Activated CD8-positive, alpha-beta memory T cell treated with anti-CD3 and anti-CD28 coated beads, Interleukin-2, amount 50 U/mL, for 1 hour (primary cell): ENCODE measurements around the gene MEOX2.

ENCODE experiments used
- DNase-seq: peaks from one replicate; pipeline ENCODE4 v3.0.0-alpha.2; 2020; ENCODE audit errors: extremely low read depth

Gene MEOX2

DNA sequence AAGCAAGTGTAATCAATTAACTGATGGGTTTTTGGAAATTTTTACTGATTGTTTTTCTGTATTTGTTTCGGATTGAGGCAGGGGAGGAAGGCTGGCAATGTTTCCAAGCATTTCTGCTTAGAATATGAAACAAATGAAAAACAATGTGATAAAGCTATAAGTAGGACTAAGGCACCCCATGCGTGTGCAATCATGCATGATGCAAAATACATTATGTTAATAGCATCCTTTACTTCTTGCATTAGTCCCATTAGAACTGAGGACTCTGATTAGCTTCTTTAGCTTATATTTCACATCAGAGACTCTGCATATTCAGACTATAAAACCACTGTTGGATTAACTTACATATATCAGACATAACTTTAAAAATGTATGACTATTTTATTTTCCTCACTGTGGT, 76.0 kb downstream of the MEOX2 start:
- no peak for DNase-seq

DNA sequence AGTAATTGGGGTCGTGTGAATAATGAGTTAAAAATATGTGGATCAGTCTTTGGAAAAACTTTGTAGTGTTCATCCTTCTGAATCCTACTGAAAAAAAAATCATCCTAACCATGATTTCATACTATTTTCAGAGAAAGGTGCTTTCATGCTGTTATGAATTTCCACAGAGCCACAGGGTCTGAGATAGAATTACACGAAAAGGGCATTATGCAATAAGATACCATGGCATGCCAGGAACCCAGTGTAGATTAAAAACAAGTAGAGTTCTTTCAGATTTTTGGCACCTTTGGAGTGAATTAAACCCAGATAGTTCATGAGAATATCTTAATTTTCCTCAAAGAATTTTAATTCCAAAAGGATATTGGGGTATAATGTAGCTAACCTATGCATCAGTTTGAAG, 77.2 kb downstream of the MEOX2 start:
- no peak for DNase-seq

DNA sequence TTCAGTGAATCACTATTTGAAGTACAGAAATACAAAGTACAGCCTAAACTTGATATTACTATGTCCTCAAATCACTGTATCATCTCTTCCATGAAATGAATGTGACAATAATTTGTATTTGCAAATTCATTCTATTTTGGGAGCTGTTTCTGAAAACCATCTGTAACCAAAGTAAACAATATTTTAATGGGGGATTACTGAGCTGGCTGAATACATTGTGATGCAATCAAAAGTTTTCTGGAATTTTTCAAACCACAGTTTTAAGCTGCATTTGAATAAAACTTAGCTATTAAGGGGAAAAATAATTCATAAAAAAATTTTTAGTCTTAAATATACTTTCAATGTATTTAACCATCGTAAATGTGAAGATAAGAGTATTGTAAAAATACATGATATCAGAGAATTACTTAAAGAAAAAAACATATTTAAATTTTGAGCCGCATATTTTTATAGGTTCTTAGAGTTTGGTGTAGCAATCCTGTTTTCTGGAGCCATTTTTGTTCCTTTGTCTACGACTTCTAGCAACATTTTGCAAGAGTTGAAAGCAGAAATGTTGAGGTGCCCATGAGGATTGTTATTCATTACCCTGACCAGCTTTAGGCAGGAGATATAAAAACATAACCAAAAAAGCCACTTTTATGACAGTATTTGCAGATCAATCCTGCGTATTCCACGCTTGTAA, 78.8 kb downstream of the MEOX2 start:
- no peak for DNase-seq

DNA sequence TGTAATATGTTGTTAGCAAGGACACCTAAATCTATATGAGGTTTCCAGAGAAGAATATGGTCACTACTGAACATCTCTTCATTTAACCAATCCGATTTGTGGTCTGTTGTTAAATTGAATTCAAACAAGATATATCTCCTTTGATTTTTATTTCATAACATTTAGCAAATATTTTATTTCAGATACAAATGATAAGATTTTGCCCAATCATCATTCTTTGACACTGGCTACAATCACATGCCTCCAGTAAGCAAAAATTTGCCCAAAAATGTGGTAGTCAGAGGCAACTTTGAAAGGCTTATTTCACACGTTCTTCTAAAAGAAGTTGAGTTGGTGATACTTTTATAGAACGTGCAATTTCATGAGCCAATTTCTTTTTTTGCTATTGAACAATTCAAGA, 79.9 kb downstream of the MEOX2 start:
- DNase-seq: no peak

DNA sequence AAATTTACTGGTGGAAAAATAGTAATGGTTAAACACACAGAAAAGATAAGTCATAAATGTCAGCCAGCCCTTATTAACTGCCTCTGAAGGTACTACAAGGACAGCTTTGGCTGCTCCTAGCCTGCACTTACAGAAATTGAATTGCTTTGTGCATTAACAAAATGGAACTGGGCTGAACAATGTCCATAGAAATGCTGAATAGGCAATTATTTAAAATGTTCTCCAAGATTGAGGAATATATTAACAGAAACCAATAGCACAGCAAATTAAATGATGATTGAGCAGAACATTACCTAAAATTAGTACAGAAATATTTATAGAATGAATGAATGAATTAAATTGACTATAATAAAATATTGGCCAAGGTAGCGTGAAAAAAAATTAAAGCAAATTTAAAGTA, 82.3 kb downstream of the MEOX2 start:
- no peak for DNase-seq

DNA sequence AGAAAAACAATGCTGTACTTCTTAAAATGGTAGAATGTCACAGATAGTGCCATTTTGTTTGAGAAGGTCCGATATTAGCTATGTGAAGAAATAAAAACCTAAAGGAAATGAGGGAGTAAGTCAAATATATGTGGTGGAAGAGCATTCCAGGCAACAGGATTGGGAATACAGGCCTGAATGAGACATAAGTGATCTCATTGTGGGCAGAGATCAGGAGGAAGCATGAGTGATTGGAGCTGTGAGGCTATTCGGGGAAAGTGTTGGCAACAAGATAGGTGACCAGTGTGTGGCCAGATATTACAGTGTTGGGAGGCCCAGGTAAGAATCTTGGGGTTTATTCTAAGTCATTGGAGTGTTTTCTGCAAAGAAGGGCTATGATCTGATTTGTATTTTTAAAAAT, 83.4 kb downstream of the MEOX2 start:
- DNase-seq: no peak

DNA sequence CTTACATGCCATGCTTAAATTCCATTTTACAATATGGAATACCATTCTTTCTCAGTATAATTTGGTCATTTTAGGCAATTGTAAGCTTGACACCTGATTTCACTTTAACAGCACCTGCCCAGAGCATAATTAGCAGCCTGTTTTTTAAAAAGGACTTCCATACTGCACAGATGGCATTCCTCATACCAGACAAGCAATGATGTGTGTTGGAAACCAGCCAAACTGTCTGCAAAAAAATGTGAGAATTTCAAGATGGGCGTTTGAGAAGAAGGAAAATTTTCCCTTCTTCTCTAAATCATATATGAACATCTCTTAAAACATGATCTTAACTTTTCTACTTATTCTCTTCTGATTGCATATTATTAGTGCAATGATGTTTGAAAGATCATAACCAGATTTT, 84.2 kb downstream of the MEOX2 start:
- no peak for DNase-seq

DNA sequence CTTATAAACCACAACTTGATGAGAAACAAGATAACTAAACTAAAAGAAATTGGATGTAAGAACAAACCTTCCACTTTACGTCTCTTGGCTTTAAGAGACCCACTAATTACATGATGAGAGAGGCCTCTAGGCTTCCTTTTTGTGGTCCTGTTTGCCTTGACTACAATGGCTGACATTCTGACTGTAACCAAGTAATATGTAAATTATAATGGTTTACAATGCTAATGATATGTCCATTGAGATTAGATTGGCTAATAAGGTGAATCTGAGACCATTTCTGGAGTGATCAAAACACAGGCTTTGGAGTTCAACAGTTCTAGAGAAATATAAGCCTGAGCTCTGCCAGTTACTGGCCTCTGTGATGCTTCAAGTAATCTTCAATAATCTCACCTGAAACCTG, 85.3 kb downstream of the MEOX2 start:
- no peak for DNase-seq

DNA sequence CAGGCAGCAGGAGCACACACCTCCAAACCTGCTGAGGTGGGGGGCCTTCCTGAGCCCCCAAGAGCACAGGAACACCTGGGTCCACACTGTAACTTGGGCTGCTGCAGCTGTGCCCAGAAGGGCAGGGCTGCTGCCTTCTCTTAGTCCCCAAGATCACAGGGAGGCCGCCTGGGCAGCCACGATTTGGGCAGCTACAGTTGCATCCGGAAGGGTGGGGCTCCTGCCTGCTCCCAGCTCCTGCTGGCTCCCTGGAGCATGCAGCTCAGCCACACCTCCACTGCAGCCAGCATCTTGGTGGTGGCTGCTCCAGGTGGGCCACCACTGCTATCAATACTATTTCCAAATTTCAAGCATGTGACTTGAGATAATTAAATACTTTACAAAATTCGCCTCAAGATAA, 86.2 kb downstream of the MEOX2 start:
- DNase-seq: no peak

DNA sequence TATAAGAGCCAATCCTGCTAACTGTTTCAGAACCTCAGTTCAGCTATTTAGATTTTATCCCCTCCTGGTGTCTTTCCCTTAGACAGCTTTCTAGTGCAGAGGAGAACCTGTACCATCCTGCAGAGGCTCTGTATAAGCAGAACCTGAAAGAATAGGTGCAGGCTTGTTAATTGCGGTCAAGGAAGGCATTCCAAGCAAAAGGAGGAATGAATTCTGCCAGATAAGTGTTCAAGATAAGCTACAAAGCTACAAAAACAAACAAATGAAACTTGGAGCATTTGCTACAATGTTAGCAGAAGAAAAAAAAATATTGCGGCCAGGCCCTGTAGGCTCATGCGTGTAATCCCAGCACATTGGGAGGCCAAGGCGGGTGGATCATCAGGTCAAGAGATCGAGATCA, 92.0 kb downstream of the MEOX2 start:
- no peak for DNase-seq

DNA sequence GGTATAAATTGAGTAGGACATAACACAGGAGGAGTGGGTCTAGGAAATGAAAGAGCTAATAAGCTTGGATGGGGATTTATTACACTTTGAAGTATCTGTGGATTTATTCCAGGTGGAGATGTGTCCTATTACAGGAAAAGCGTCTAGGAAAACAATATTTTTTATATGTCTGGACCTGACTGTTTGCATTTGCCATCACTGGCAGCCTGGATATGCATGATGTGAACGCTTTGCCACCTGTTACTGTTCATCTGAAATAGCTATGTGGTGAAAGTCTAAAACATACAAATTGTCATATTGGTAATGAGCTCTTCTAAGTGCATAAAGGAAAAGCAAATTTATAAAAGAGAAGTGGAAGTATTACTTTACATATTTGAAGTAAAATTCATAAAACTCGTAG, 93.1 kb downstream of the MEOX2 start:
- no peak for DNase-seq

DNA sequence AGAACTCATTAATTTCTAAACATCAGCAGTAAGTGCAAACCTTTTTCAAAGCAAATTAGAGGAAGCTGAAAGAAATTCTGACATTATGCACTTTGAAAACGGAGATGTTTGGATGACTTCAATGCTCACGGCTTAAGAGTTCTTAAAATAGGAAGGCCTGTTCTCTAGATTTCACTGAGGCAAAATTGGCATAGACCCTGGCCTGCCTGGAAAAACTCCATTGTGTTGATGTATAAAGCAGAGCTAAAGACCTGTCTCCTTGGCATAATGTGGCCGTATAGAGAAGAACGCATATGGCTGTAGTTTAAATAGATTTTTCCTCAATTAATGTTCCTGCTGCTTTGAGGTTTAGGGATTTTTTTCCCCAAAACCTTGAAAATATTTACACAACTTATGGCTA, 100.2 kb downstream of the MEOX2 start:
- no peak for DNase-seq

DNA sequence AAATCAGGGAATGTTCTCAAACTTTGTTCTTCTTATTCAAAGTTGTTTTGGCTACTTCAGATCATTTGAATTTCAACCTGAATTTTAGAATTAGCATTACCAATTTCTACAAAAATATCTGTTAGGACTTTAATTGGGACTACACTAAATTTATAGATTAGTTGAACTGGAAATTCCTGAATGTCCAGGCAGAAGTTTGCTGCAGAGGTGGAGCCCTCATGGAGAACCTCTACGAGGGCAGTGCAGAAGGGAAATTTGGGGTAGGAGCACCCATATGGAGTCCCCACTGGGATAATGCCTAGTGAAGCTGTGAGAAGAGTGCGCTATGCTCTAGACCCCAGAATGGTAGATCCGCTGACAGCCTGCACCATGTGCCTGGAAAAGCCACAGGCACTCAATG, 101.9 kb downstream of the MEOX2 start:
- no peak for DNase-seq

DNA sequence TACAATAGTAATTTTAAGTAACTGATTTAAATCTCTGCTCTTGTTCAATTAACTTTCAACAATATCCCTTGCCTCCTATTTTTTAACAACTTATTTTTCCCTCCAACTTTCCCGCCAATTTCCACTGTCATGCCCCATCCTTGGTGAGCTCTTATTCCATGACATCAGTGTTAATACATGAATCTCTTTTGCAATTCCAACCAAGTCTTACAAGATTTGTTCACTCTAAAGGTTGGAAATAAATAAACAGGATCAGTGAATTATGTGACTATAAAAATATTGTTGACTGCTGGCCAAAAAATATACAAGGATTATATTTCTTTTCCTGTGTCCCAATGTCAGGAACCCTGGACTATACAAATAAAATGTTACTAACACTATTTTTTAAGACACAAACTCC, 103.7 kb downstream of the MEOX2 start:
- DNase-seq: no peak

DNA sequence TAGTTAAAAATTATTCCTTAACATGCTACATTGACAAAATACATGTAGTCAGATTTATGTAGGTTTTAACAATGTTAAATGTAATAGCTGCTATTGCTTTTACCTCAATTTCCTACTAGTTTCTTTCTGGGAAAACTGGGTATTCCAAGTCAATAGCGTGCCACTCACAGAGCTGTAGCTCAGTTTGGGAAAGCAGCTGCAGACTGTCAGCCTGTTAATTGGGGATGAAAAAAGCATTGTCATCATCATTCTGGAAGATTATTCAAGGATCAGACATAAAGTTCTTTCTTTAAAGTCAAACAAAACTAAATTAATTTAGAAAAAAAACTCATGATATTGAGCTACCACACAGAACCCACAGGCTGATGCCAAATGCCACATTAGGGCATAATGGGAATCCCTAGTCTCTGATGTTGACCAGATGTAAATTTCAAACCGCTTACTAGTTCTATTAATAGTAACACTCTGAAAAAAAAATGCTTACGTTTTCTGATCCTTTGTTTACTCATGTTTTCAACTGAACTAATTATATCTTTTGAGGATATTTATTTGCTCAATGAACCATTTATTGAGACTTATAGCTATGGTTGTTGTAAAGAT, 105.0 kb downstream of the MEOX2 start:
- no peak for DNase-seq

DNA sequence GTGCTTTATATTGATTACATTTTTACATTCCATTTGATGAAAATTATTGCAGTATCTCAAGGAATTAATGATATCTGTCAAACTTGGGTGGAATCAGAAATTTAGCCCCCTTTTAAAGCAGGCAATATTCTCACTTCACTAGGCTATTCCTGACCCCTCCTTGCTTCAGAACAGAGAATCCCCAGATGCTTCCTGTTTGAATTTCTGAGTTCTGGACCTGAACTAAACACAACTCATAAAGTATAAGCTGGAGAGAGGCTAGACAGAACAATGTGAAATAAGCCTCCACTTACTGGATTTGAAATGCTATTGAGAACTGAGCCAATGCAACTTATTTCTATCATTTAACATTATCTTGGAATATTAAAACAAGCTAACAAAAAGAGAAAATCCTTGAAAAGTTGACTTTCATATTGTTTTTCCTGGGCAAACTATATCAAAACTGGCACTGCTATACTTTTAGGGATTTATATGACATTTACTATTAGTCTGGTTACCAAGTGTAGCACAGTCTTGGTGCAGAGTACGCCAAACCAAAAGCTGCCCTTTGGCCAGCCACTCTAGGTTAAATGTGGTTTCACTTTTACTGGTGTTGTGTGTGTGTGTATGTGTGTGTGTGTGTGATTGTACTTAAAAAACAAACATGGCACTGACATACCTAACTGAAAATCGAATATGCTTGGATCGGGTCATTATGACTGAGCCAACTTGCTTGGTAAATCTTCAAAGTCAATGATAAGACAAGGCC, 105.7 kb downstream of the MEOX2 start:
- DNase-seq: no peak

DNA sequence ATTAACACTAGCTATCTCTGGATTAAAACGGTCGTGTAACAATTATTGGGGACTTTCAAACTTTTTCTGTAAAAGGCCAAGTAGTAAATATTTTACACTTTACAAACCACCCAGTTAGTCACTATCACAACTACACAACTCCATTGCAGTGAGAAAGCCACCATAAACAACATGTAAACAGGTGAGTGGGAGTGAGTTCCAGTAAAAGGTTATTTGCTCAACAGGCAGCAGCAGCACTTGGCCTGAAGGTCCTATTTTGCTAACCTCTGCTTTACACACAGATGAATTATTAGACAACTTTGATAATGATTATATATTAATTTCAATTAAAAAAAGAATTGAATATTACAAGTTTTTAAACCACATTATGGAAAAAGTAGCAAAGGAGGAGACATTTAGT, 108.9 kb downstream of the MEOX2 start:
- no peak for DNase-seq

DNA sequence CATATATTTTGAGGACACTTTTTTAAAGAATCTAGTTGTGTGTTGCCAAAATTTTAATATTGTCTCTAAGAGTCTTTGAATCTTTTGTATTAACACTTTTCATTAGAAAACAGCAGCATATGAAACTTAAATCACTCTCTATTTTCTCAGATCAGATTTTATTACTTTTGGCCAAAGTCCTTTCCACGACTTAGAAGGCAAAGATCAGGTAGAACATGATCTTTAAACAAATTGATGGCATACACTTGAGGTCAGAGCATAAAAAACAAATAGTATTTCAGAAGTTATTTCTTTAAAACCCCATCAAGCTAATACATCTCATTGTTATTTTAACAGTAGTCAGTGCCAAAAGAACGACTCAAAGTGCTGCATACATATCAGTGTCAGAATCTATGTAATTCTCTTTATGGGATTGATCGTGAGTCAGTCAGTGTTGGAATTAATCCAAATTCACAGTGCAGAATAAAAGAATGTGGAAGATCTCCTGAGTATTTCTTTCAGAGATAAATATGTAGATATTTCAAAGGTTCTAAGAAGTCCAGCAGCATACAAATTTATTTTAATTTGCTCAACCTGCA, 115.1 kb downstream of the MEOX2 start:
- no peak for DNase-seq

DNA sequence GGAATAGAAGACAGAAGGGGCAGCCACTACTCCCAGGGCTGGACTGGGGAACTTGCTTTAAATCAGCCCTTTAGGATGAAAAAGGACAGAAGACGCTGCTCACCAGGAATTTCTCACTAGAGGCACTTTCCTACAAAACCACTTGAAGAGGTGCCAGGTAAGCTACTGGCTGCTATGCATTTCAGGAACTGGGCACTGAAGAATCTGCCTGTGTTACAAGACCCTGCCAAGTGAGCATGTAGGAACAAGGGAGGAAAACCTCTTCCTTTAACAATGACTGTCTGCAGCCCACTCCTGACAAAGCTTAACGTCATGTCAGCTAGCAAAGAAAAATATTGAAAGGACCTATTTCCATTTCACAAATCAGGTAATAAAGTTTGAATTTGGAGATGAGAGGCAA, 118.8 kb downstream of the MEOX2 start:
- no peak for DNase-seq

DNA sequence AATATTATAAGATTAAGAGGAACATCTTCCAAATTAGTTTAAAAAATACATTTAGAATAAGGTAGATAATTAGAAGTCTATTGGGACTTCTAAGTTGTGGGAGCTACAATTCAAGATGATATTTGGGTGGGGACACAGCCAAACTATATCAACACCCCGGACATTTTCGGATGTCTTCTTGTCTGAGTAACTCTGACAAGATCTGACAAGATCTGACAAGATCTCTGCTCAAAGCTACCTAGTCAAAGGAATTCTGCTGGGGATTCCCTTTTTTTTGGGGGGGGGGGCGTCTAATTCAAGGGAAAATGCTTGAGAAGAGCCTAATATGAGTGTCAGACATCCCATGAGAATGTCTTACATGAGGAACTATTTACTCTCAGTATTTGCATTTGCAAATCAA, 119.4 kb downstream of the MEOX2 start:
- DNase-seq: no peak

DNA sequence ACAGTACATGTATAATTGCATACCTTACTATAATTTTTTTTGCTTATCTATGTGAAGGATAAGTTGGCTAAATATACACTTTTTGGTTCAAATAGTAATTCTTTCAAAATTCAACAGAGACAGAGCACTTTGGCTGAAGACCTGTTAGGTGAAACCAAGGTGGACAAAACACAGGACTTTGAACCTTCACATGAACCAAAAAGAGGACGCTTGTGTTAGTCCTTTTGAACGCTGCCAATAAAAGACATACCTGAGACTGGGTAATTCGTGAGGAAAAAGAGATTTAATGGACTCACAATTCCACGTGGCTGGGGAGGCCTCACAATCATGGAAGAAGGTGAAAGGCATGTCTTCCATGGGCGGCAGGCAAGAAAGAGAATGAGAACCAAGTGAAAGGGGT, 120.0 kb downstream of the MEOX2 start:
- DNase-seq: no peak

DNA sequence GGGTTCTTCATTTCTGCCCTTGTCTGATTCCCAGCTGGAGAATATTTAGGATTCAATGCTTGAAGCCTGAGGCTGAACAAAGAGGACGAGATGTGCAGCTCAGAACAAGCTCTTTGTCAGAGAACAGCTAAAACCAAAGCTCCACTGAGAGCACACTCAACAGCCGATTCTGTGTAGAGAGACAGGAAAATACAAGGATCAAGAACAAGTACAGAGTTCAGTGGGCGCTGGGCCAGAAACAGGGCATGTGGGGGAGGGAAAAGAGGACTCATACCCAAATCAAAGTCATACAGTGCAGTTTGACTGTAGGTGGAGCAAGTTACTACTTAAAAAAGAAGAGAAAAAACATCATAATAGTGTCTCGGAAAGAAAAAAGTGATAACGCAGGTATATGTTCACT, 124.6 kb downstream of the MEOX2 start, which contains the start of gene AGMO:
TSS of gene AGMO (minus strand) at position 181 of the 400 bp plus-strand sequence.
- DNase-seq: no peak
